ENCODE data around the gene ELOVL4.
A peak's percentile ranks its signal among the peaks of the same experiment; 100 is the strongest.

Gene ELOVL4

GRCh38 chr6:79947191-79948186 is at the start of gene ELOVL4:
TSS of gene ELOVL4 (minus strand) at chr6:79947553. CDS start at chr6:79947279, 274 bp downstream.
- peak; percentile 97 for DNase-seq

GRCh38 chr6:79993911-79994309 is 46.6 kb upstream of the ELOVL4 start:
- no peak for DNase-seq

GRCh38 chr6:79993012-79993910 is 45.9 kb upstream of the ELOVL4 start:
- no peak for DNase-seq

GRCh38 chr6:79989641-79990040 is 42.3 kb upstream of the ELOVL4 start:
- no peak for DNase-seq

- DNase-seq: no peak
Observed at GRCh38 chr6:79985128-79985527, 37.8 kb upstream of the ELOVL4 start.

- no peak for DNase-seq
Observed at GRCh38 chr6:79984261-79984660, 36.9 kb upstream of the ELOVL4 start.

GRCh38 chr6:79981652-79982051 is 34.3 kb upstream of the ELOVL4 start:
- DNase-seq: no peak

- DNase-seq: no peak
Observed at GRCh38 chr6:79971193-79971592, 23.8 kb upstream of the ELOVL4 start.

- no peak for DNase-seq
Observed at GRCh38 chr6:79969784-79970183, 22.4 kb upstream of the ELOVL4 start.

- DNase-seq: no peak
Observed at GRCh38 chr6:79967178-79967577, 19.8 kb upstream of the ELOVL4 start.

GRCh38 chr6:79964607-79965081 is 17.3 kb upstream of the ELOVL4 start:
- no peak for DNase-seq

- no peak for DNase-seq
Observed at GRCh38 chr6:79954849-79955248, 7.5 kb upstream of the ELOVL4 start.

GRCh38 chr6:79949233-79949632 is 1.9 kb upstream of the ELOVL4 start:
- peak; percentile 69 for DNase-seq

- DNase-seq: peak; percentile 68
Observed at GRCh38 chr6:79946272-79947190, 822 bp downstream of the ELOVL4 start.

GRCh38 chr6:79943133-79943532 is 4.2 kb downstream of the ELOVL4 start:
- DNase-seq: peak; percentile 56

GRCh38 chr6:79941489-79942151 is 5.7 kb downstream of the ELOVL4 start:
- DNase-seq: peak; percentile 51

GRCh38 chr6:79928478-79928998 is 18.8 kb downstream of the ELOVL4 start:
- DNase-seq: no peak

- DNase-seq: no peak
Observed at GRCh38 chr6:79927758-79928157, 19.6 kb downstream of the ELOVL4 start.

GRCh38 chr6:79923270-79923669 is 24.1 kb downstream of the ELOVL4 start:
- no peak for DNase-seq

- no peak for DNase-seq
Observed at GRCh38 chr6:79922018-79922417, 25.3 kb downstream of the ELOVL4 start.

GRCh38 chr6:79913369-79913768 is 34.0 kb downstream of the ELOVL4 start:
- no peak for DNase-seq
